Left renal pelvis (tissue), 4 donors: ENCODE results near the gene NT5C3B. TPM values are rescaled to one million over a fixed set of nuclear protein-coding genes. Genes with fewer than 3 reads are reported as not detected.
"Not testable (repeated sequence)": the region's sequence is repeated elsewhere in the genome, so short reads cannot be mapped to it uniquely, and the experiment has no call there.

Experiments used
- DNase-seq, 4 donors: peaks; one replicate each; pipeline ENCODE4 v3.0.0-alpha.2; 2013; ENCODE audit warnings: low read depth in 4 of 4, low spot score in 3 of 4
- polyA plus RNA-seq, 4 donors: library from polyadenylated mRNA; unstranded; fragments of 120-200 nt; gene quantifications; one replicate each; pipeline ENCODE4 v1.2.1, GENCODE V29; 2013; ENCODE audit not compliant: insufficient read length in 4 of 4

NT5C3B gene
- polyA plus RNA-seq = 100 to 1,000 TPM in 1 of 4 donors, 10 to 100 TPM in 3; 72.3 to 118 (median 91.4) TPM

GRCh38 chr17:41835800-41836549 lies at the start of gene NT5C3B:
NT5C3B (minus strand) TSS chr17:41836232; CDS start chr17:41836193, 39 bp downstream.
- no peak for DNase-seq

- no peak for DNase-seq
Measured at GRCh38 chr17:41885733-41886132, 49.7 kb upstream of the NT5C3B start.

DNA sequence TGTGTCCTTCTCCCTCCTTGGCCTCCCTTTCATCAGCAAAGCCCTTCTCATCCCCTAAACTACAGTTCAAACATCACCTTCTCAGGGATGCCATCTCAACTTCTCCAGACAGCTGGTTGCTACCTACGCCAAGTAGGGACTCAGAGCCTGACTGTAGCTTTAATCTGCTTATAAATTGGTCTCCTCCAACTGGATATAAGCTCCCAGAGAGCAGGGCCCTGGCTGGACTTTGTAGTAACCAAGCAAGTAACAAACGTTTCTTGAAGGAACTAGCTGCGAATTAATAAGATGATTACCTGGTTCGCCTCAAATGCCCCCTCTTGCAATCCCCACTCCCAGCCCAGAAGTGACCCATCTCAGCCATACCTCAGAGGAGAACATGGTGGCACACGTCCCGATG lies 46.7 kb upstream of the NT5C3B start:
- no peak for DNase-seq

- DNase-seq = no peak
Measured at GRCh38 chr17:41880130-41880529, 44.1 kb upstream of the NT5C3B start.

DNA sequence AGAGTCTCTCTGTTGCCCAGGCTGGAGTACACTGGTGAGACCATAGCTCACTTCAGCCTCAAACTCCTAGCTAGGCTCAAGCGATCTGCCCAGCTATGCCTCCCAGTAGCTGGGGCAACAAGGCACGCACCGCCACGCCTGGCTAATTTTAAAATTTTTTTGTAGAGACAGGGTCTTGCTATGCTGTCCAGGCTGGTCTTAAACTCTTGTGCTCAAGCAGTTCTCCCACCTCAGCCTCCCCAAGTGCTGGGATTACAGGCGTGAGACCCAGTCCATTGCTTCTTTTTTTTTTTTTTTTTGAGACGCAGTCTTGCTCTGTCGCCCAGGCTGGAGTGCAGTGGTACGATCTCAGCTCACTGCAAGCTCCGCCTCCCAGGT lies 38.2 kb upstream of the NT5C3B start:
- DNase-seq = not testable (repeated sequence)

DNA sequence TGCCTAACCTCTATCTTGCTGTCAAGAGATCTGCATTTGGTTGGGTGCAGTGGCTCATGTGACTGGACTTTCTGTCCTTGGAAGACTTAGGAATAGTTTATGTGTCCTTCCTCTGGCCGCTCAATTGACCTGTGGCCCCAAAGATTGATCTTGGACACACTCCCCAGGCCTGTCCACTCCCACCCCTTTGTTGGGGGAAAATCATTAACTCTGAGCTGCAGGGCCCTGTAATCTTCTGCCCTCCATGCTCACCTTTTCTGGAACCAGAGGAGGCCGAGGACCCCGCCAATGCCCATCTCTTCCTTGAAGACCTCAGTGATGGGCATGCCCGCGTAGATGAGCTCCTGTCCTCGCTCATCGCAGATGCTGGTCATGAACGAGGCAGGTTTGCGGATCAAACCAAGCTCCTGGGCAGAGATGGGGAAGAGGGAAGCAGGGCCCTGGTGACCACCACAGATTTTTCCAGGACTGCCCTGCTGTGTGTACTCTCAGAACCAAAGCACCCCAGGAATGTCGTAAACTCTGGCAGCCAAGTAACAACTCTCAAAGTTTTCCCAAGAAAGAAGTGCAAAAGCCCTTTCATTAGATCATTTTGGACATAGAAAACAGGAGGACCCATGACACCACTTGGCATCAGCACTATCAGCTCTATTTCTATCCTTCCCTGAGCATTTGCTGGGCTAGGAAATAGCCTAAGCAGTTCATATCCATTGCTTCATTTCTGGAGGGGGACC lies 37.7 kb upstream of the NT5C3B start:
- no peak for DNase-seq

DNA sequence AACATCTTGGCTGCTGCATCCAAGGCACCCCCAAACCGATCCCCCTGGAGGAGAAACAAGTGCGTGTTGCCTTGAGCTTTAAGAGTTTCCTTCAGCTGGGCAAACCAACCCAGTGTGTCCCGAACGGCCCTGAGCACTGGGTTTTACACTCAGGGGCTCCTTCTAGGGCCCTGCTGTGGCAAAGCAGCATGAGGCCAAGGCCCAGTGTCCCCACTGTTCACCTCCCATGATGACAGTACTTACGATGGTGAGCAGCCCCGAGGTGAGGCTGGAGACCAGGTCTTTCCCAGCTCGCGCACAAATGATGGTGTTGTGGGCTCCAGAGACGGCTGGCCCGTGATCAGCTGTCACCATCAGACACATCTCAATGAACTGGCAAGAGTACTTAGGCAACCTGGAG lies 35.8 kb upstream of the NT5C3B start:
- no peak for DNase-seq

DNA sequence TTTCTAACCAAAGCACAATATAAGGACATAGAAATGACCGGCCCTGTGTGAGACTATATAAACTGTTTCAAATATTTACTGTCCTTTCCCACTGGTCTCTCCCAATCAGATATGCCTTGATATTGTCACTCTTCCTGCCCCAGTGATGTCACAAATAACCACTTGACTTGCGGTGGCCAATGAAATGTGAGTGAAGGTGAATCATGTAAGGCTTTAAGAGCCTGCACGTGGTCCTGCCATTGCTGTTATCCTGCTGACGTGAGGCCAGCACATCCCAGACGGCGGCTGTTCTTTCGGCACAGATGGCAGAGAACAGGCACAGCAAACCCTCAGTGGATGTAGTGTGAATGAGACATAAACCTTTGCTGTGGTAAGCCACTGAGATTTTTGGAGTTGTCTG lies 34.6 kb upstream of the NT5C3B start:
- DNase-seq = no peak

DNA sequence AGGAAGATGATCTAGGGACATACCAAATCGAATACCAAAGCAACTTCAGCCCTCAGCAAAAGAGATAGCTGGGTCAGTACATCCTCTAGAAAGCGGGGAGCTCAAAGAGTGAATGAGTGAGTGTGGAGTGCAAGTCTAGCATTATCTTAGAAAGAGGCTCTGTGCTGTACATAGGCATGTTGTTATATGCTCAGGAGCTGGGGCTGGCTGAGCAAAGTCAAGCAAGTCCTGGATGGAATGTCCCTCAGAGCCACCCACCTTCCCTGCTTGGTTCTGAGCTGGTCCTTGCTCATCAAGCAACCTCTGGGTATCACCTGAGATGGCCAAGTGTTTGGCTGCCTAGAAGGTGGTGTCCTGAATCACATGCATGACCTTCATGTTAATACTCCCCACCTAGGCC lies 34.1 kb upstream of the NT5C3B start:
- no peak for DNase-seq

DNA sequence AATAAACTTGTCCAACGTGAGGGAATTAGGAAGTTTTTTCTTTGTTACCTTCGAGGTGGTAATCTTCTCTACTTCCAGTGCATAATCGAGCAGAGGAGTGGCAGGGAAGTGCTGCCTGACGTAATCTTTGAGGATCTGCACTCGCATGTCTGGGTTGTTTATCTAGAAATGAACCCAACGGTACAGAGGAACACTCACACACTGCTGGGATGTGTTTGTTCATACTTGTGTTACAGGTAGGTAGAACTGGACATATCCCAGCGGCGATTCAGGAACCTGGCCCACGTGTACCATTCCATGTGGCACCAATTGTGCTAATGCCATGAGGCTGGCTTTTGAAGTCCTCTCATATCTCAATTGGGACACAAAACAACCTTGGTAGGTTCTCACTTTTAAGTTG lies 33.4 kb upstream of the NT5C3B start:
- DNase-seq = no peak

DNA sequence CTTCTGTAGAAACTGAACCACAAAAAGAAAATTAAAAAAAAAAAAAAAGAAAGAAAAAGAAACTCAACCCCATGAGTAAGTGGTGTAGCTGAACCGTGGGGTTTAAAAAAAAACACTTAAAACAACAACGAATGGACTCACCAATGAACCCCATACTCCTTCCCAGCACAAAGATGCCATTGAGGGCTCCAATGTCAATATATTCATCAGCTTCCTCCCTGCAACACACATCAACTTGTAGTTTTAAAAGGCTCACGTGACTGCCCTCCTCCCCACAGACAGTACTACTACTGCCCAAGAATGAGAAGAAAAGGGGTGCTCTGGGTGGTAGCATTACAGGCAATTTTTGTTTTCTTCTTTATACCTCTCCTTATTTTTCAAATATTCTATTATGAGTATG lies 32.5 kb upstream of the NT5C3B start:
- DNase-seq = no peak

DNA sequence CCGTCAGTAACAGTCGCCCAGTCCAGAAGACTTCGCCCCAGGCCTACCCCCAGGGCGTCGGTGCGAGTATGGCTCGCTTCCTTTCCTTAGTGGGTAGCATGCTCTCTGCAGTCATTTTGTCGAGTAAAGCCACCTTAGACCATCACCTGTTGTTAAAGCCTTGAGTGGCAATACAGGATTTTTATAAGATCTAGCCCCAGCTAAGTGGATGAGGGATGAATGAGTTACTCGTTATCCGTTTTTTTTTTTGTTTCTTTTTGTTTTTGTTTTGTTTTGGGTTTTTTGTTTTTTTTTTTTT lies 29.5 kb upstream of the NT5C3B start:
- DNase-seq = peak in 1 of 4 donors; percentile 29

- DNase-seq = peak; percentile 68 to 83 (median 80)
Measured at GRCh38 chr17:41864836-41865595, 29.0 kb upstream of the NT5C3B start, which contains the start of gene KLHL11. KLHL11 (minus strand) TSS chr17:41865423; CDS start chr17:41865370, 53 bp downstream.

DNA sequence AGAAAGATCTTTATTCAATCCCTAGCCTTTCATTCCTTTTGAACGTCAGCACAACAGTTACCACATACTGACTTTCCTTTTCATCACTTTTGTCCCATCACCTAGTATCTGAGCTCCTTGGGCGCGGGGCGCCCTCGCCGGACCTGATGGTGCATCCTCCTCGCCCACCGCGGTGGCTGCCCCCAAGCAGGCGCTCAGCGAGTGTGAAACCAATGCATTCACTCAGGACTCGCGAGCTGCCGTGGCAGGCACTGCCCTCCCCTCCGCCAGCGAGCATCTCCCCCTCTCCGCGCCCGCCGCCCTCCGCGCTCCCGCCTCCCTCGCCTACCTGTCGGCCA lies 28.4 kb upstream of the NT5C3B start:
- DNase-seq = peak in 1 of 4 donors; percentile 26

DNA sequence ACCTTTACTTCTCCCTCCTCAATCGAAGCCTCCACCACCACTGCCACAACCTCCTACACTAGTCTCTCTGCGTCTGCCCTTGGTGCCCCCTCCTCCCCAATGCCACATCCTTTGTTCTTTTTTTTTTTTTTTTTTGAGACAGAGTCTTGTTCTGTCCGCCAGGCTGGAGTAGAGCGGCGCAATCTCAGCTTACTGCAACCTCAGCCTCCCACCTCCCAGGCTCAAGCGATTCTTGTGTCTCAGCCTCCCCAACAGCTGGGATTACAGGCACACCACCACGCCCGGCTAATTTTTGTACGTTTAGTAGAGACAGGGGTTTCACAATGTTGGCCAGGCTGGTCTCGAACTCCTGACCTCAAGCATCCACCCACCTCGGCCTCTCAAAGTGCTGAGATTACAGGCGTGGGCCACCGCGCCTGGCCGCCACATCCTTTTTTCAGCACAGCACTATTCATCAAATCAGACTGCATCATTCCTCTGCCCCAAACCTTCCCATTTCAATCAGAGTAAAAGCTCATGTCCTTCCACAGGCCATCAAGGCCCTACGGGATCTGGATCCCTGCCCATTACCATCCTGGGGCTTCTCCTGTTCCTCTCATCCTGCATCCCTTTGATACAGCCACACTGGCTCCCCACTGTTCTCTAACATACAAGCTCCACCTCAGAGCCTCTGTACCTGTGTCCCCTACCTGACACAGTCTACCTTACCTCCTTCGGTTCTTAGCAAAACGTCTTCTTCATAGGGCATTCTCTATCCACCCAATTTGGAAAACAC lies 27.2 kb upstream of the NT5C3B start:
- no peak for DNase-seq

GRCh38 chr17:41860254-41860931 lies 24.4 kb upstream of the NT5C3B start:
- no peak for DNase-seq

DNA sequence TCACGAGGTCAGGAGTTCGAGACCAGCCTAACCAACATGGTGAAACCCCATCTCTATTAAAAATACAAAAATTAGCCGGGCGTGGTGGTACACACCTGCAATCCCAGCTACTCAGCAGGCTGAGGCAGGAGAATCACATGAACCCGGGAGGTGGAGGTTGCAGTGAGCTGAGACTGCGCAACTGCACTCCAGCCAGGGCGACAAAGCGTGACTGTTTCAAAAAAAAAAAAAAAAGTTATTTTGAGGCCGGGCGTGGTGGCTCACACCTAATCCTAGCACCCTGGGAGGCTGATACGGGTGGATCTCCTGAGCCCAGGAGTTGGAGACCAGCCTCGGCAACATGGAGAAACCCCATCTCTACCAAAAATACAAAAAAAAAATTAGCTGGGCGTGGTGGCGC lies 15.3 kb upstream of the NT5C3B start:
- DNase-seq = not testable (repeated sequence)

- no peak for DNase-seq
Measured at GRCh38 chr17:41849251-41849990, 13.4 kb upstream of the NT5C3B start.

DNA sequence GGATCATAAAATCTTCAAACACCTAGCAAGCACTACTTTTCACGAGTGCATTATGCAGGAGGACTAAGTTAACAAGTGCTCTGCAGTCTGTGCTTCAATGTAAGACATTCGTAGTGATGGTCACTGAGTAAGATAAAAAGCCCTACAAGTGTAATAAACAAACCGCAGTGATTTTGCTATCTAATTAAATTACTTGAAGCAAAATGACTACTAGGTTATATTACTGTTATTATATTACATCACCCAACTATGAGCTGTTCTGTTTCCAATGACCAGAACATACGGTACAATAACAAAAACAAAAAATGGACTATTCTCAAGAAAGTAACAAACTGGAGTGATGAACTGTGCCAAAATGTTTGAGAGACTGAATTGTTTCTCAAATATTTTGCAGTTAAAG lies 12.8 kb upstream of the NT5C3B start:
- DNase-seq = no peak

GRCh38 chr17:41844971-41845370 lies 8.9 kb upstream of the NT5C3B start:
- no peak for DNase-seq
